22Rv1 (cell line): Measurements from ENCODE around the gene PPP1R16B.

Experiments used
- ZFX ChIP-seq: fragments of 450-650 bp; IDR thresholded peaks from 2 replicates; pipeline ENCODE4 v1.6.1; 2017; ENCODE audit warnings: antibody characterized with exemption, borderline replicate concordance
- TF ChIP-seq, protein P1 (sequence below): fragments of 450-650 bp; IDR thresholded peaks from 2 replicates; pipeline ENCODE4 v1.5.1; 2017; ENCODE audit warnings: mild to moderate bottlenecking

DNA sequence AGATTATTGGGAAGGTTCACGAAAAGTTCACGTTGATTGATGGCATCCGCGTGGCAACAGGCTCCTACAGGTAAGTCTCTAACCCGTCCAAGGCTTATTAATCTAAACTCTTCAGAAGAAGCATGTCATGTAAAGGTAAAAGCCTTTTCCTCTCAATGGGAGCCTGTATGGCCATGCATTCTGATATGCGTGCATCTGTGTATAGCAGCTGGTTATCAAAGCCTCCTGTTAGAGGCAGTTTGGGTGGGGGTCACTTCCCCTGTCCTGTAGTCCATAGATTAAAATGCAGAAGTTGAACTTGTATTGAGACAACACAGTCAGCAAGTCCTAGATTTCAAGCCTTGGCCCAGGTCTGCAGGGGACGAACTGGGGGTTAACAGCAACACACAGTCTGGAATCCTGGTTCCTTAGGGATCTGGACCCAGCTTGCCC, 142.4 kb downstream of the PPP1R16B start:
- TF ChIP-seq, protein P1, sequence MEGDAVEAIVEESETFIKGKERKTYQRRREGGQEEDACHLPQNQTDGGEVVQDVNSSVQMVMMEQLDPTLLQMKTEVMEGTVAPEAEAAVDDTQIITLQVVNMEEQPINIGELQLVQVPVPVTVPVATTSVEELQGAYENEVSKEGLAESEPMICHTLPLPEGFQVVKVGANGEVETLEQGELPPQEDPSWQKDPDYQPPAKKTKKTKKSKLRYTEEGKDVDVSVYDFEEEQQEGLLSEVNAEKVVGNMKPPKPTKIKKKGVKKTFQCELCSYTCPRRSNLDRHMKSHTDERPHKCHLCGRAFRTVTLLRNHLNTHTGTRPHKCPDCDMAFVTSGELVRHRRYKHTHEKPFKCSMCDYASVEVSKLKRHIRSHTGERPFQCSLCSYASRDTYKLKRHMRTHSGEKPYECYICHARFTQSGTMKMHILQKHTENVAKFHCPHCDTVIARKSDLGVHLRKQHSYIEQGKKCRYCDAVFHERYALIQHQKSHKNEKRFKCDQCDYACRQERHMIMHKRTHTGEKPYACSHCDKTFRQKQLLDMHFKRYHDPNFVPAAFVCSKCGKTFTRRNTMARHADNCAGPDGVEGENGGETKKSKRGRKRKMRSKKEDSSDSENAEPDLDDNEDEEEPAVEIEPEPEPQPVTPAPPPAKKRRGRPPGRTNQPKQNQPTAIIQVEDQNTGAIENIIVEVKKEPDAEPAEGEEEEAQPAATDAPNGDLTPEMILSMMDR: no peak
- no peak for TF ChIP-seq ZFX
